ENCODE results near the gene WWOX. TPM values are rescaled to one million over a fixed set of nuclear protein-coding genes. Genes with fewer than 3 reads are reported as not detected.

The WWOX gene
- total RNA-seq, 1 donor, result 8.2 TPM

- H3K4me3 ChIP-seq (ENCODE audit: low read depth, low read length), result no peak overlapping the region
- no peak for DNase-seq (ENCODE audit: low read depth)
- TF ChIP-seq CTCF (IDR thresholded peaks at IDR 0.05; ENCODE audit: insufficient read depth, low read depth, low read length), result no peak
Measured at GRCh38 chr16:78102865-78103264, 3.4 kb downstream of the WWOX start.

GRCh38 chr16:78105517-78105916 lies 6.1 kb downstream of the WWOX start:
- DNase-seq (ENCODE audit: low read depth), result no peak
- no peak overlapping the region for H3K4me3 ChIP-seq (ENCODE audit: low read depth, low read length)
- no peak for TF ChIP-seq CTCF (IDR thresholded peaks at IDR 0.05; ENCODE audit: insufficient read depth, low read depth, low read length)

GRCh38 chr16:78106686-78107085 lies 7.2 kb downstream of the WWOX start:
- no peak overlapping the region for H3K4me3 ChIP-seq (ENCODE audit: low read depth, low read length)
- no peak for TF ChIP-seq CTCF (IDR thresholded peaks at IDR 0.05; ENCODE audit: insufficient read depth, low read depth, low read length)
- no peak for DNase-seq (ENCODE audit: low read depth)

GRCh38 chr16:78108451-78108850 lies 9.0 kb downstream of the WWOX start:
- DNase-seq (ENCODE audit: low read depth), result no peak
- TF ChIP-seq CTCF (IDR thresholded peaks at IDR 0.05; ENCODE audit: insufficient read depth, low read depth, low read length), result no peak

GRCh38 chr16:78113258-78113657 lies 13.8 kb downstream of the WWOX start:
- DNase-seq (ENCODE audit: low read depth), result no peak
- H3K4me3 ChIP-seq (ENCODE audit: low read depth, low read length), result no peak overlapping the region
- TF ChIP-seq CTCF (IDR thresholded peaks at IDR 0.05; ENCODE audit: insufficient read depth, low read depth, low read length), result no peak

More at GRCh38 chr16:78108451-78108850, 9.0 kb downstream of the WWOX start:
- no peak overlapping the region for H3K4me3 ChIP-seq (ENCODE audit: low read depth, low read length)

GRCh38 chr16:78115659-78116058 lies 16.2 kb downstream of the WWOX start:
- DNase-seq (ENCODE audit: low read depth), result no peak
- no peak overlapping the region for H3K4me3 ChIP-seq (ENCODE audit: low read depth, low read length)
- TF ChIP-seq CTCF (IDR thresholded peaks at IDR 0.05; ENCODE audit: insufficient read depth, low read depth, low read length), result no peak

- no peak for DNase-seq (ENCODE audit: low read depth)
- TF ChIP-seq CTCF (IDR thresholded peaks at IDR 0.05; ENCODE audit: insufficient read depth, low read depth, low read length), result no peak
- no peak overlapping the region for H3K4me3 ChIP-seq (ENCODE audit: low read depth, low read length)
Measured at GRCh38 chr16:78116946-78117345, 17.5 kb downstream of the WWOX start.
